Measurements from ENCODE around the gene NOD1.
"Not testable (repeated sequence)": the region's sequence is repeated elsewhere in the genome, so short reads cannot be mapped to it uniquely, and the experiment has no call there.

DNA sequence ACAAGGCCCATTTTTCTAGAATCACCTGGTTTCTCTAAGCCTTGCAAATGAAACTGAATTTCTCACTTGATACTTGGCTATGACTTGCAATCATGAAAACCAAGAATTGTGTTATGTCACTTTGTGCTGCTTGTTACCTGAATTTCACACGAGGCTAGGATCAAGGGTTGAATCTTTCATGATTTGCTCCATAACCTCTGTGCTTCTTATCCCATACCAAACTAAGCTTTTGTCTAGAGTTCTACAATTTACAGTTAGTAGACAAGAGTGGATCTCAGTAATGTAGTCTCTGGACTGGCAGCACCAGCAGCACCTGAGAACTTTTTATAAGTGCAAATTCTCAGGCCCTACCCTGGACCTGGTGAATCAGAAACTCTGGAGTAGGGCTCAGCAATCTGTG, 48.7 kb upstream of the NOD1 start:
- TF ChIP-seq, protein P1, sequence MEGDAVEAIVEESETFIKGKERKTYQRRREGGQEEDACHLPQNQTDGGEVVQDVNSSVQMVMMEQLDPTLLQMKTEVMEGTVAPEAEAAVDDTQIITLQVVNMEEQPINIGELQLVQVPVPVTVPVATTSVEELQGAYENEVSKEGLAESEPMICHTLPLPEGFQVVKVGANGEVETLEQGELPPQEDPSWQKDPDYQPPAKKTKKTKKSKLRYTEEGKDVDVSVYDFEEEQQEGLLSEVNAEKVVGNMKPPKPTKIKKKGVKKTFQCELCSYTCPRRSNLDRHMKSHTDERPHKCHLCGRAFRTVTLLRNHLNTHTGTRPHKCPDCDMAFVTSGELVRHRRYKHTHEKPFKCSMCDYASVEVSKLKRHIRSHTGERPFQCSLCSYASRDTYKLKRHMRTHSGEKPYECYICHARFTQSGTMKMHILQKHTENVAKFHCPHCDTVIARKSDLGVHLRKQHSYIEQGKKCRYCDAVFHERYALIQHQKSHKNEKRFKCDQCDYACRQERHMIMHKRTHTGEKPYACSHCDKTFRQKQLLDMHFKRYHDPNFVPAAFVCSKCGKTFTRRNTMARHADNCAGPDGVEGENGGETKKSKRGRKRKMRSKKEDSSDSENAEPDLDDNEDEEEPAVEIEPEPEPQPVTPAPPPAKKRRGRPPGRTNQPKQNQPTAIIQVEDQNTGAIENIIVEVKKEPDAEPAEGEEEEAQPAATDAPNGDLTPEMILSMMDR (IDR thresholded peaks at IDR 0.05), result not testable (repeated sequence)
- TF ChIP-seq POLR2A, EP300 (IDR thresholded peaks at IDR 0.05): not testable (repeated sequence)
